K562 (cell line): ENCODE results near the gene IPO9. TPM values are rescaled to one million over a fixed set of nuclear protein-coding genes. Genes with fewer than 3 reads are reported as not detected.
A peak's percentile ranks its signal among the peaks of the same experiment; 100 is the strongest.

Experiments used
- ATAC-seq: fragments of 200-7000 bp; cut with Tn5 transposase; 3 replicates; pipeline ENCODE4 v1.9.1; 2020; ENCODE audit warnings: moderate library complexity
- BruUV-seq: library from RNA; stranded (reverse); fragments of 400-500 nt; replicated peaks from 2 replicates; lab custom pipeline; 2021; lab: Mats Ljungman, UMichigan
- CTCF ChIA-PET: fragments of 300-600 bp; formaldehyde crosslinking; extraction: SDS; loops from one replicate; lab custom pipeline; 2021; ENCODE audit warnings: low intra/inter-chr PET ratio; lab: Yijun Ruan, JAX
- POLR2A ChIA-PET: fragments of 300-600, 350-650 bp; sonication (Branson Sonifier 250); formaldehyde crosslinking; extraction: SDS; loops from one replicate; lab custom pipeline; 2021; ENCODE audit warnings: antibody characterized with exemption, inconsistent platforms; lab: Yijun Ruan, JAX
- DNase-seq, 4 experiments: peaks; one replicate each; pipeline versions ENCODE4 v3.0.0 to v3.0.0-alpha.2; 2011 to 2018; ENCODE audit warnings: low spot score in 3 of 4, mixed read lengths in 3 of 4; ENCODE audit errors: extremely low read depth in 1 of 4
- FAIRE-seq: peaks from 2 replicates; lab custom pipeline; 2011; peaks lifted over from hg19 to GRCh38; lab: Jason Lieb, UNC
- H2AFZ ChIP-seq: 2 replicates; pipeline ENCODE4 v1.6.0; 2011; ENCODE audit warnings: low read depth, low read length, control low read depth, inconsistent platforms
- H3K27ac ChIP-seq: fragments of 200-600 bp; 3 replicates; pipeline ENCODE4 v1.8.0; 2011; ENCODE audit warnings: low read depth, mild to moderate bottlenecking, control low read depth, inconsistent platforms, low read length, moderate library complexity, mixed read lengths; ENCODE audit errors: extremely low read depth
- H3K27me3 ChIP-seq, 2 experiments: fragments of 300-600 bp in 1 of 2; 2 replicates in 1 of 2; 3 replicates in 1 of 2; pipeline versions ENCODE4 v1.6.0 to v1.8.0; 2011; ENCODE audit warnings: inconsistent platforms in 2 of 2, low read length in 2 of 2, mild to moderate bottlenecking in 1 of 2, mixed read lengths in 1 of 2, moderate library complexity in 1 of 2; ENCODE audit not compliant: control insufficient read depth in 2 of 2, insufficient read depth in 2 of 2
- H3K36me3 ChIP-seq: fragments of 300-600 bp; 3 replicates; pipeline ENCODE4 v1.8.0; 2011; ENCODE audit warnings: mild to moderate bottlenecking, low read length, inconsistent platforms; ENCODE audit not compliant: control insufficient read depth, insufficient read depth
- H3K4me1 ChIP-seq, 2 experiments: fragments of 200-600 bp in 1 of 2; replicated peaks in 1 of 2; 2 replicates in 1 of 2; 3 replicates in 1 of 2; pipeline versions ENCODE4 v1.5.1 to v1.8.0; 2011; ENCODE audit warnings: inconsistent platforms in 2 of 2, low read length in 2 of 2, mild to moderate bottlenecking in 1 of 2, mixed read lengths in 1 of 2, moderate library complexity in 1 of 2; ENCODE audit not compliant: control insufficient read depth in 2 of 2, insufficient read depth in 2 of 2
- H3K4me2 ChIP-seq: 2 replicates; pipeline ENCODE4 v1.6.1; 2011; ENCODE audit warnings: low read length, control low read depth, inconsistent platforms, mixed read lengths; ENCODE audit not compliant: insufficient read depth
- H3K4me3 ChIP-seq: fragments of 200-600 bp; sonication (generic), shearing (Covaris generic); 2 replicates; pipeline ENCODE4 v1.5.1; 2016; ENCODE audit warnings: control low read depth, inconsistent platforms
- H3K79me2 ChIP-seq: fragments of 200-600 bp; 3 replicates; pipeline ENCODE4 v1.8.0; 2011; ENCODE audit warnings: low read length, inconsistent platforms; ENCODE audit not compliant: control insufficient read depth, insufficient read depth
- H3K9ac ChIP-seq, 2 experiments: 2 replicates each; pipeline versions ENCODE4 v1.6.0 to v1.6.1; 2011; ENCODE audit warnings: low read depth in 2 of 2, low read length in 2 of 2, control low read depth in 1 of 2, inconsistent platforms in 1 of 2, mild to moderate bottlenecking in 1 of 2, mixed read lengths in 1 of 2; ENCODE audit not compliant: insufficient read depth in 1 of 2
- H3K9me1 ChIP-seq: one replicate; pipeline ENCODE4 v1.6.0; 2011; ENCODE audit warnings: inconsistent platforms, mild to moderate bottlenecking, low read length, moderate library complexity; ENCODE audit not compliant: control insufficient read depth, insufficient read depth
- H3K9me3 ChIP-seq: replicated peaks from 2 replicates; pipeline ENCODE4 v1.5.1; 2011; ENCODE audit warnings: low read depth, low read length, inconsistent platforms; ENCODE audit not compliant: control insufficient read depth, insufficient read depth
- H4K20me1 ChIP-seq: replicated peaks from 2 replicates; pipeline ENCODE4 v1.6.1; 2011; ENCODE audit warnings: low read length, inconsistent platforms, mixed read lengths; ENCODE audit not compliant: control insufficient read depth, insufficient read depth
- ARID1B ChIP-seq: fragments of 450-650 bp; IDR thresholded peaks from 2 replicates; pipeline ENCODE4 v1.6.1; 2016; ENCODE audit warnings: antibody characterized with exemption, mild to moderate bottlenecking, inconsistent platforms
- KLF10 ChIP-seq: fragments of 250-450 bp; sonication (Bioruptor Pico); IDR thresholded peaks from 2 replicates; pipeline ENCODE4 v1.6.1; 2021; ENCODE audit warnings: matching md5 sums
- NR2C1 ChIP-seq, 2 experiments: fragments of 450-650 bp; IDR thresholded peaks; 2 replicates each; pipeline ENCODE4 v1.6.1; 2017; ENCODE audit warnings: mild to moderate bottlenecking in 2 of 2, antibody characterized with exemption in 1 of 2, inconsistent platforms in 1 of 2, missing compliant biosample characterization in 1 of 2, missing genetic modification characterization in 1 of 2
- OTX1 ChIP-seq: fragments of 450-650 bp; formaldehyde crosslinking; IDR thresholded peaks from 2 replicates; pipeline ENCODE4 v1.4.0; 2022; ENCODE audit warnings: mild to moderate bottlenecking
- THRB ChIP-seq: fragments of 450-650 bp; formaldehyde crosslinking; conservative IDR thresholded peaks from 2 replicates; pipeline ENCODE4 v1.4.0; 2022; ENCODE audit warnings: mild to moderate bottlenecking, missing genetic modification characterization
- WGBS: fragments of 100-300 bp; shearing (Covaris generic); methylation state at CpG from one replicate; pipeline ENCODE4 v1.1.6; 2016; ENCODE audit warnings: low coverage, mixed read lengths; ENCODE audit not compliant: insufficient coverage; ENCODE audit errors: missing lambda C conversion rate; 5-methylcytosine and 5-hydroxymethylcytosine counted together
- in situ Hi-C: fragments of 300-500 bp; cut with MboI; formaldehyde crosslinking; loops from 4 replicates; pipeline ENCODE4 v1.15.0; 2018; ENCODE audit warnings: inconsistent platforms, mixed read lengths
- intact Hi-C: fragments of 100-400 bp; cut with micrococcal nuclease; formaldehyde crosslinking; loops from 2 replicates; pipeline ENCODE4 v1.14.2; 2022
- polyA plus RNA-seq, 8 experiments: library from polyadenylated mRNA; depleted of rRNA in 4 of 8; stranded (reverse) in 5 of 8; unstranded in 3 of 8; fragments of >200 nt; fragmentation: Nextera tagmentation in 2 of 8; fragmentation: Illumina TruSeq in 1 of 8; extraction: Ambion mirVana in 2 of 8; extraction: Trizol in 1 of 8; gene quantifications; 2 replicates each; pipeline versions ENCODE4 v1.2.1 to v1.2.3, GENCODE V29; 2011 to 2014; ENCODE audit warnings: inconsistent platforms in 1 of 8, missing spikeins in 1 of 8
- total RNA-seq, 7 experiments: library from RNA; depleted of rRNA in 6 of 7; stranded (reverse); fragments of >200 nt in 6 of 7; fragmentation: Illumina TruSeq in 2 of 7; extraction: Trizol in 2 of 7; gene quantifications; 2 replicates each; pipeline versions ENCODE4 v1.2.1 to v1.2.3, GENCODE V29; 2011 to 2021; ENCODE audit warnings: low replicate concordance in 1 of 7

IPO9 gene
- total and polyA plus RNA-seq, 9 of the 15 experiments (the other 6 are each of a cell fraction or from before 2014, with no cell fraction given), result 27.9 to 78.6 (median 43.9) TPM

GRCh38 chr1:201806801-201807200 is 22.2 kb upstream of the IPO9 start:
- 64% methylated on average over 4 of the region's 4 CpGs for WGBS
- CTCF ChIA-PET, result no interaction called here

More at GRCh38 chr1:201806801-201807200, 22.2 kb upstream of the IPO9 start:
- no peak for FAIRE-seq
- in situ Hi-C loops, result loop anchor here (5.0 kb wide), 1 partner anchor 250 kb away; no protein-coding TSS in a partner anchor
- TF ChIP-seq OTX1 (CRISPR knock-in tag), result 0 out of 2 replicates have a peak, but pooled peaks have one; percentile 61
- no peak for TF ChIP-seq ARID1B
- TF ChIP-seq KLF10, result no peak
- TF ChIP-seq THRB, result peak; percentile 46; the same call in 1 of the 2 replicates
- TF ChIP-seq NR2C1 (IDR thresholded peaks at IDR 0.05), result peak; percentile 57
- TF ChIP-seq NR2C1 (tag; IDR thresholded peaks at IDR 0.05), result peak; percentile 35; the same call in 1 of the 2 replicates
- H3K79me2 ChIP-seq, result no peaks in the 10 kb centered on the region
- no peak overlapping the region for H2AFZ ChIP-seq
- peaks cover 21% of the 10 kb centered on the region; the same call in 2 of the 3 replicates for H3K36me3 ChIP-seq
- no peak for ATAC-seq
- H3K4me3 ChIP-seq, result no peak overlapping the region
- H3K27ac ChIP-seq, result no peak overlapping the region
- no TSS peak for BruUV-seq
- no peak for DNase-seq
- no peak overlapping the region for H3K4me2 ChIP-seq
- POLR2A ChIA-PET, result interaction anchor here (0.8 to 1.0 kb wide), 3 partner anchors 16 to 246 kb away, joined by 3 to 4 read pairs (median 3); no protein-coding TSS in a partner anchor
- H4K20me1 ChIP-seq, result no peaks in the 10 kb centered on the region
- H3K9me3 ChIP-seq, result no peaks in the 10 kb centered on the region
- peaks cover 0 to 3% of the 10 kb centered on the region in 2 experiments; a peak in 1 of 5 replicates for H3K4me1 ChIP-seq
- intact Hi-C loops, result no loop called here
- peak overlapping the region in 1 of 2 experiments; percentile 11; a peak in 1 of 4 replicates for H3K9ac ChIP-seq
- peaks cover 3% of the 10 kb centered on the region for H3K9me1 ChIP-seq
- H3K27me3 ChIP-seq, result peaks cover 0 to 7% of the 10 kb centered on the region in 2 experiments; a peak in 1 of 5 replicates
